Measurements from ENCODE around the gene CHPT1. TPM values are rescaled to one million over a fixed set of nuclear protein-coding genes. Genes with fewer than 3 reads are reported as not detected.

The CHPT1 gene
- total RNA-seq: 100 to 1,000 TPM in 1 of 4 donors, 10 to 100 TPM in 3; 47.3 to 130 (median 49.6) TPM

GRCh38 chr12:101697197-101697929 is at the start of gene CHPT1:
Gene CHPT1, plus strand, starts transcription at chr12:101697640. Its CDS starts 222 bp downstream, at chr12:101697862.
- ATAC-seq: peak; percentile 67
- 0% methylated on average over 2 of the region's 80 CpGs; no CpG with 5 or more reads in 1 of the 2 donors for WGBS, 2 donors (ENCODE audit: low coverage in 1 of 2)
- TF ChIP-seq POLR2A (IDR thresholded peaks at IDR 0.05): peak in 1 of 2 donors; percentile 66
- peak in 1 of 4 experiments; percentile 6 for TF ChIP-seq CTCF (IDR thresholded peaks at IDR 0.05)
- TF ChIP-seq EP300 (IDR thresholded peaks at IDR 0.05): no peak
- peak; percentile 39 for TF ChIP-seq POLR2AphosphoS5 (IDR thresholded peaks at IDR 0.05)
- Histone ChIP-seq H3K4me3 (peak within 1 kb of the TSS; percentile 74 to 75), H3K36me3 (no peaks in the 10 kb centered on the region), H3K4me1 (peaks cover 6 to 56% (median 23%) of the 10 kb centered on the region in 3 donors), H3K9me3 (no peaks in the 10 kb centered on the region), H3K27ac (peak within 1 kb of the TSS; percentile 77 to 97 (median 96)), H3K27me3 (no peaks in the 10 kb centered on the region)

- H3K27ac ChIP-seq: no peak overlapping the region
- H3K9me3 ChIP-seq: no peaks in the 10 kb centered on the region
- 70 to 83% methylated on average over 2 of the region's 2 CpGs for WGBS, 2 donors (ENCODE audit: low coverage in 1 of 2)
- H3K27me3 ChIP-seq: peaks cover 3% of the 10 kb centered on the region
- H3K4me3 ChIP-seq: no peak overlapping the region
- TF ChIP-seq EP300 (IDR thresholded peaks at IDR 0.05) (no peak), CTCF (IDR thresholded peaks at IDR 0.05) (no peak), POLR2A (IDR thresholded peaks at IDR 0.05) (no peak), POLR2AphosphoS5 (IDR thresholded peaks at IDR 0.05) (no peak)
- no peak for ATAC-seq
- peaks cover 0 to under 1% (median 0%) of the 10 kb centered on the region in 3 donors for H3K4me1 ChIP-seq
- H3K36me3 ChIP-seq: no peaks in the 10 kb centered on the region
Measured at GRCh38 chr12:101647711-101648110, 49.7 kb upstream of the CHPT1 start.

- ATAC-seq: no peak
- no peaks in the 10 kb centered on the region for H3K4me1 ChIP-seq
- H3K4me3 ChIP-seq: no peak overlapping the region
- no peaks in the 10 kb centered on the region for H3K36me3 ChIP-seq
- WGBS, 2 donors (ENCODE audit: low coverage in 1 of 2): 69 to 81% methylated on average over 2 of the region's 2 CpGs
- no peak for TF ChIP-seq EP300 (IDR thresholded peaks at IDR 0.05)
- no peak for TF ChIP-seq POLR2A (IDR thresholded peaks at IDR 0.05)
- TF ChIP-seq POLR2AphosphoS5 (IDR thresholded peaks at IDR 0.05): no peak
- no peak for TF ChIP-seq CTCF (IDR thresholded peaks at IDR 0.05)
- no peak overlapping the region for H3K27ac ChIP-seq
- no peaks in the 10 kb centered on the region for H3K27me3 ChIP-seq
- no peaks in the 10 kb centered on the region for H3K9me3 ChIP-seq
Measured at GRCh38 chr12:101648195-101648594, 49.2 kb upstream of the CHPT1 start.

GRCh38 chr12:101650346-101651117 is 46.9 kb upstream of the CHPT1 start:
- no peak for ATAC-seq
- H3K4me1 ChIP-seq: no peaks in the 10 kb centered on the region
- H3K9me3 ChIP-seq: no peaks in the 10 kb centered on the region
- H3K27ac ChIP-seq: no peak overlapping the region
- no peak overlapping the region for H3K4me3 ChIP-seq
- no peaks in the 10 kb centered on the region for H3K36me3 ChIP-seq
- WGBS, 2 donors (ENCODE audit: low coverage in 1 of 2): 83 to 90% methylated on average over 4 of the region's 4 CpGs
- TF ChIP-seq CTCF (IDR thresholded peaks at IDR 0.05) (no peak), POLR2AphosphoS5 (IDR thresholded peaks at IDR 0.05) (no peak), POLR2A (IDR thresholded peaks at IDR 0.05) (no peak), EP300 (IDR thresholded peaks at IDR 0.05) (no peak)
- H3K27me3 ChIP-seq: no peaks in the 10 kb centered on the region

Data from gastroesophageal sphincter (tissue), 4 donors.